SH-SY5Y (cell line): ENCODE results near the gene C2CD5.

ENCODE experiments used
- GATA2 ChIP-seq: IDR thresholded peaks from 2 replicates; pipeline ENCODE4 v1.6.1; 2011; ENCODE audit warnings: mild to moderate bottlenecking, low read depth, low read length
- GATA3 ChIP-seq: IDR thresholded peaks from 2 replicates; pipeline ENCODE4 v1.6.1; 2011; ENCODE audit warnings: low read depth, mild to moderate bottlenecking, low read length, moderate library complexity

DNA sequence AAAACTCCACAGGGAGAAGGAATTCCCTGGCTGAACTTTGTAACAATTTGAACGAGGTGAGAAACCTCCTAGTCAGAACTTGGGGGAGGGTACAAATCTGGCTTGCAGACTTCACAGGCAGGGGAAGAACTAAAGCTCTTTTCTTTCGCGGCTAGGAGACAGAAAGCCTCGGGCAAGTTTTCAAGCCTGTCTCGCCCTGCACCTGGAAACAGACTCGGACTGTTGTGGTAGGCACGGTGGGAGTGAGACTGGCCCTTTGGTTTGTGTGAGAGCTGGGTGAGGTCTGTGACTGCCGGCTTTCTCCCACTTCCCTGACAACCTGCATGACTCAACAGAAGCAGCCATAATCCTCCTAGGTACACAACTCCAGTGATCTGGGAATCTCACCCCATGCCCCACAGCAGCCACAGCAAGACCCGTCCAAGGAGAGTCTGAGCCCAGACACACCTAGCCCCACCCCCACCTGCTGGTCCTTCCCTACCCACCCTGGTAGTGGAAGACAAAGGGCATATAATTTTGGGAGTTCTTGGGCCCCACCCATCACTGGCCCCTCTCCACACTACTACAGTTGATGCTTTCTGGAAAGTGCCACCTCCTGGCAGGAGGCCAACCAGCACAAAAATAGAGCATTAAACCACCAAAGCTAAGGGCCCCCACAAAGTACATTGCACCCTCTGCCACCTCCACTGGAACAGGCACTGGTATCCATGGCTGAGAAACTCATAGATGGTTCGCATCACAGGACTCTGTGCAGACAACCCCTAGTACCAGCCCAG lies 107.1 kb downstream of the C2CD5 start:
- TF ChIP-seq GATA3 (no peak), GATA2 (no peak)
